OCI-LY3 (cell line): Measurements from ENCODE around the gene EHMT1.

Experiments used
- H2AFZ ChIP-seq: fragments of 200-600, 300-600 bp; shearing (Covaris generic); 2 replicates; pipeline ENCODE4 v1.6.0; 2014; ENCODE audit warnings: antibody characterized with exemption, low read depth, low read length
- H3K27ac ChIP-seq: fragments of 200-600, 300-600 bp; sonication (generic); 2 replicates; pipeline ENCODE4 v1.5.1; 2014; ENCODE audit warnings: mild to moderate bottlenecking, low read length, moderate library complexity, mixed read lengths
- H3K27me3 ChIP-seq: fragments of 200-600, 300-600 bp; sonication (generic); 2 replicates; pipeline ENCODE4 v1.6.1; 2014; ENCODE audit warnings: low read depth, low read length, mixed read lengths
- H3K36me3 ChIP-seq: fragments of 200-600, 300-600 bp; sonication (generic); replicated peaks from 2 replicates; pipeline ENCODE3; 2014; ENCODE audit warnings: low read depth, low read length, mixed read lengths
- H3K4me1 ChIP-seq: fragments of 300-600, 200-600 bp; sonication (generic); 2 replicates; pipeline ENCODE4 v1.6.1; 2014; ENCODE audit warnings: low read length, mixed read lengths
- H3K4me2 ChIP-seq: fragments of 200-600, 300-600 bp; sonication (generic); 2 replicates; pipeline ENCODE4 v1.6.1; 2014; ENCODE audit warnings: low read length, mixed read lengths
- H3K4me3 ChIP-seq: fragments of 300-600, 200-600 bp; sonication (generic); 2 replicates; pipeline ENCODE4 v1.5.1; 2014; ENCODE audit warnings: antibody characterized with exemption, mild to moderate bottlenecking, low read length, moderate library complexity
- H3K79me2 ChIP-seq: fragments of 300-600, 200-600 bp; shearing (Covaris generic); 2 replicates; pipeline ENCODE4 v1.6.1; 2014; ENCODE audit warnings: mild to moderate bottlenecking, low read length, mixed read lengths
- H3K9ac ChIP-seq: fragments of 300-600, 200-600 bp; shearing (Covaris generic); 2 replicates; pipeline ENCODE4 v1.6.0; 2014; ENCODE audit warnings: mild to moderate bottlenecking, low read length, moderate library complexity
- H3K9me3 ChIP-seq: fragments of 200-600, 300-600 bp; shearing (Covaris generic); 2 replicates; pipeline ENCODE4 v1.6.1; 2014; ENCODE audit warnings: low read length, mixed read lengths; ENCODE audit not compliant: insufficient read depth
- H4K20me1 ChIP-seq: fragments of 200-600, 300-600 bp; sonication (generic); 2 replicates; pipeline ENCODE4 v1.6.1; 2016; ENCODE audit warnings: low read length, mixed read lengths; ENCODE audit not compliant: insufficient read depth
- EZH2phosphoT487 ChIP-seq: fragments of 200-600 bp; shearing (Covaris generic); IDR thresholded peaks from 2 replicates; pipeline ENCODE4 v1.6.1; 2018; ENCODE audit warnings: antibody characterized with exemption, mixed run types, low read depth
- TF ChIP-seq, protein P1 (sequence below): fragments of 200-600, 300-600 bp; sonication (generic); IDR thresholded peaks from 2 replicates; pipeline ENCODE4 v1.5.1; 2014; ENCODE audit warnings: antibody characterized with exemption, low read length, low read depth

EHMT1 gene

DNA sequence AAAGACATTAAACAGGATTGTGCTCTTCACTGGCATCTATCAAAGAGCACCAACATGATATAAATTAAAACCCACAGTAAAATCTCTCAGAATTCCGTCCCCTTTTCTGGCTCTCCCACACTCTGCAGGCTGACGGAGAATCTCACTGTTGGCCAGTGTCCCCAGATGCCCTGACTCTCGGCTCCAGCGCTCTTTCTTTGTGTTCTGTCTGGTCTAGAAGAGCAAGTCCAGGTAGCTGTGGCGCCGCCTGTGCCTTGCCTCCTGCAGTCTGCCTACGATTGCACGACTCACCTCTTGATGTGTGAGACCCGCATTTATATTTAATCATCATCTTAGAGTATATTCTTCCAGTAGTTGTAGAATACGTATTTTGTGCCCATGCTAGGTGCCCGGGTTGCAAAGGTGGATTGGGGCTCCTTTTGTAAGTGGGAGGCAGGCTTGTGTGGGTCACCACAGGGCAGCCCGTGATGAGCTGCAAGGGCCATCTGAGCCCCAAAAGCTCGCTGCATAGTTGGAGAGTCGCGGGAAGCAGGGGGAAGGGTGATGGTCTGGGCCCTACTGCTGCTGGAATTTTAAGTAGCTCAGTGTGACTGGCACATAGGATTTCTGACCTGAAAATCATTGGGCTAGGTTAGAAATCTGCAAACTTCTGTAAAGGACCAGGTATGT is 55.6 kb downstream of the EHMT1 start:
- Histone ChIP-seq H3K27me3 (no peaks in the 10 kb centered on the region), H4K20me1 (peaks cover 22% of the 10 kb centered on the region), H3K27ac (no peak overlapping the region), H2AFZ (no peak overlapping the region), H3K4me3 (no peak overlapping the region), H3K4me1 (peaks cover 15% of the 10 kb centered on the region), H3K79me2 (peaks cover 74% of the 10 kb centered on the region), H3K36me3 (peaks cover 3% of the 10 kb centered on the region), H3K9me3 (no peaks in the 10 kb centered on the region), H3K4me2 (no peak overlapping the region), H3K9ac (no peak overlapping the region)
- TF ChIP-seq, protein P1, sequence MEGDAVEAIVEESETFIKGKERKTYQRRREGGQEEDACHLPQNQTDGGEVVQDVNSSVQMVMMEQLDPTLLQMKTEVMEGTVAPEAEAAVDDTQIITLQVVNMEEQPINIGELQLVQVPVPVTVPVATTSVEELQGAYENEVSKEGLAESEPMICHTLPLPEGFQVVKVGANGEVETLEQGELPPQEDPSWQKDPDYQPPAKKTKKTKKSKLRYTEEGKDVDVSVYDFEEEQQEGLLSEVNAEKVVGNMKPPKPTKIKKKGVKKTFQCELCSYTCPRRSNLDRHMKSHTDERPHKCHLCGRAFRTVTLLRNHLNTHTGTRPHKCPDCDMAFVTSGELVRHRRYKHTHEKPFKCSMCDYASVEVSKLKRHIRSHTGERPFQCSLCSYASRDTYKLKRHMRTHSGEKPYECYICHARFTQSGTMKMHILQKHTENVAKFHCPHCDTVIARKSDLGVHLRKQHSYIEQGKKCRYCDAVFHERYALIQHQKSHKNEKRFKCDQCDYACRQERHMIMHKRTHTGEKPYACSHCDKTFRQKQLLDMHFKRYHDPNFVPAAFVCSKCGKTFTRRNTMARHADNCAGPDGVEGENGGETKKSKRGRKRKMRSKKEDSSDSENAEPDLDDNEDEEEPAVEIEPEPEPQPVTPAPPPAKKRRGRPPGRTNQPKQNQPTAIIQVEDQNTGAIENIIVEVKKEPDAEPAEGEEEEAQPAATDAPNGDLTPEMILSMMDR = no peak
- TF ChIP-seq EZH2phosphoT487 = no peak

DNA sequence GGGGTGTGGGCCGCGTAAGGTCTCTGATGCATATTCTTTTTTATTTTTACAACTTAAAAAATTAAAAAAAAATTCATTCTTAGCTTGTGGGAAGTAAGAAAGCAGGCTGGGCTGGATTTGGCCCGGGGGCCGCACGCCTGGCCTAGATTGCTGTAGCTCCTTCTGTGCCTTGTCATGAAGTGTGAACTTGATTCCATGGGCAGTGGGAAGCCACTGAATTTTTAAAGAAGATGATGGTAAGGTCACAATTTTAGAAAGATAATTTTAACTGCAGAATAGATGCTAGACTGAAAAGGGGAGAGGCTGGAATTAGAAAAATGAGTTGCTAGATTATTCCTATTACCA is 56.1 kb downstream of the EHMT1 start:
- Histone ChIP-seq H3K4me2 (no peak overlapping the region), H3K36me3 (peaks cover 3% of the 10 kb centered on the region), H3K9ac (no peak overlapping the region), H3K27ac (no peak overlapping the region), H3K79me2 (peaks cover 79% of the 10 kb centered on the region), H3K27me3 (no peaks in the 10 kb centered on the region), H3K4me3 (no peak overlapping the region), H2AFZ (no peak overlapping the region), H4K20me1 (peaks cover 25% of the 10 kb centered on the region), H3K4me1 (peaks cover 15% of the 10 kb centered on the region), H3K9me3 (no peaks in the 10 kb centered on the region)
- TF ChIP-seq EZH2phosphoT487 = no peak
- TF ChIP-seq, protein P1 = no peak

DNA sequence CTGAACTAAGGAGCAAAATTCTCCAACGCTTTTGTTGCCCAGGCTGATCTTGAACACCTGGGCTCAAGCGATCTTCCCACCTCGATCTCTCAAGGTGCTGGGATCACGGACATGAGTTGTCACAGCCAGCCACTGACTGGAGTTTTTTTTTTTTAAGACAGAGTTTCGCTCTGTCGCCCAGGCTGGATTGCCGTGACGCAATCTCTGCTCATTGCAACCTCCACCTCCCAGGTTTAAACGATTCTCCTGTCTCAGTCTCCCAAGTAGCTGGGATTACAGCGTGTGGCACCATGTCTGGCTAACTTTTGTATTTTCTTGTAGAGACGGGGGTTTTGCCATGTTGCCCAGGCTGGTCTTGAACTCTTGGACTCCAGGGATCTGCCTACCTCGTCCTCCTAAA is 58.2 kb downstream of the EHMT1 start:
- Histone ChIP-seq H3K27ac (no peak overlapping the region), H3K36me3 (peaks cover 3% of the 10 kb centered on the region), H3K9me3 (no peaks in the 10 kb centered on the region), H4K20me1 (peaks cover 22% of the 10 kb centered on the region; the same call in 1 of the 2 replicates), H3K9ac (no peak overlapping the region), H2AFZ (no peak overlapping the region), H3K4me1 (peaks cover 15% of the 10 kb centered on the region), H3K79me2 (peaks cover 86% of the 10 kb centered on the region), H3K4me3 (no peak overlapping the region), H3K27me3 (no peaks in the 10 kb centered on the region), H3K4me2 (no peak overlapping the region)
- TF ChIP-seq EZH2phosphoT487 = no peak
- TF ChIP-seq, protein P1 = no peak

DNA sequence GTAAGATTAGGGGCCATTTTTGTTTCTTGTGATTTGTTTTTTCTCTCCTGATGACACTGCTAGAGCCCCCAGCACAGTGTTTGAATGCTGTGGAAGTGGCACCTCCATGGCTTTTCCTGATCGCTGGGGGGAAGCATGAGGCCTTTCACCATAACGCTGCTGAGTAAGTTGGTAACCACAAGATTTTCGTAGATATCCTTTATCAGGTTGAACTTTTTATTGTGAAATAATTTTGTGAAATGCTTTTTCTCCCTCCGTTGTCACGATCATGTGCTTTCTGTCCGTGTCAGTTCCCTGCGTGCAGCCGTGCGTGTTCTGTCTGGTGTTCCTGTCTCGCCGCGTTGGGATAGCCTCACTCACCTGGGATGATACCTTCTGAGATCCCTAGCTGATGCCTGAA is 59.4 kb downstream of the EHMT1 start:
- no peak overlapping the region for H2AFZ ChIP-seq
- no peaks in the 10 kb centered on the region for H3K9me3 ChIP-seq
- no peaks in the 10 kb centered on the region for H3K27me3 ChIP-seq
- H3K4me2 ChIP-seq = no peak overlapping the region
- no peak for TF ChIP-seq EZH2phosphoT487
- TF ChIP-seq, protein P1 = no peak
- no peak overlapping the region for H3K9ac ChIP-seq
- peaks cover 5% of the 10 kb centered on the region for H3K4me1 ChIP-seq
- no peak overlapping the region for H3K4me3 ChIP-seq
- H3K27ac ChIP-seq = no peak overlapping the region
- peaks cover 3% of the 10 kb centered on the region for H3K36me3 ChIP-seq
- peaks cover 13% of the 10 kb centered on the region for H4K20me1 ChIP-seq
- H3K79me2 ChIP-seq = peaks cover 87% of the 10 kb centered on the region
